ENCODE results near the gene B4GALT2.

- TF ChIP-seq CTCF (IDR thresholded peaks at IDR 0.05; ENCODE audit: insufficient read depth, low read depth, low read length) (no peak), EZH2 (IDR thresholded peaks at IDR 0.05; ENCODE audit: insufficient read depth, low read length) (no peak)
Observed at GRCh38 chr1:43935711-43936427, 43.1 kb upstream of the B4GALT2 start.
